GM23338 (cell line): Measurements from ENCODE around the gene STX5. TPM values are rescaled to one million over a fixed set of nuclear protein-coding genes. Genes with fewer than 3 reads are reported as not detected.

Source experiments
- ATAC-seq: fragments of 200-7000 bp; cut with Tn5 transposase; 3 replicates; pipeline ENCODE4 v1.9.1; 2020
- DNase-seq: peaks from one replicate; pipeline ENCODE4 v3.0.0-alpha.2; 2015; ENCODE audit warnings: low spot score
- H2AFZ ChIP-seq: fragments of 200-600 bp; sonication (generic); 2 replicates; pipeline ENCODE4 v1.8.0; 2016; ENCODE audit warnings: antibody characterized with exemption, mild to moderate bottlenecking, moderate library complexity
- H3F3A ChIP-seq: fragments of 200-600 bp; sonication (generic); replicated peaks from 2 replicates; pipeline ENCODE4 v1.8.0; 2017; ENCODE audit warnings: antibody characterized with exemption, mixed run types, low read depth
- H3K27ac ChIP-seq: fragments of 200-600 bp; sonication (generic); 2 replicates; pipeline ENCODE4 v1.6.1; 2016; ENCODE audit warnings: low read depth
- H3K27me3 ChIP-seq: fragments of 200-600 bp; sonication (generic); 2 replicates; pipeline ENCODE4 v1.8.0; 2016; ENCODE audit warnings: mild to moderate bottlenecking, mixed run types, moderate library complexity; ENCODE audit not compliant: insufficient read depth
- H3K36me3 ChIP-seq: fragments of 200-600 bp; sonication (generic); 2 replicates; pipeline ENCODE4 v1.8.0; 2016; ENCODE audit warnings: mild to moderate bottlenecking; ENCODE audit not compliant: insufficient read depth
- H3K4me1 ChIP-seq: fragments of 200-600 bp; sonication (generic); 2 replicates; pipeline ENCODE4 v1.8.0; 2016; ENCODE audit warnings: mild to moderate bottlenecking, moderate library complexity; ENCODE audit not compliant: insufficient read depth
- H3K4me2 ChIP-seq: fragments of 200-600 bp; sonication (generic); 2 replicates; pipeline ENCODE4 v1.7.1; 2017; ENCODE audit warnings: mixed run types
- H3K4me3 ChIP-seq: fragments of 200-600 bp; sonication (generic); 2 replicates; pipeline ENCODE4 v1.6.1; 2016; ENCODE audit warnings: mixed run types
- H3K79me2 ChIP-seq: fragments of 200-600 bp; sonication (generic); replicated peaks from 2 replicates; pipeline ENCODE4 v1.8.0; 2017; ENCODE audit warnings: mild to moderate bottlenecking; ENCODE audit not compliant: insufficient read depth
- H3K9me2 ChIP-seq: fragments of 200-600 bp; sonication (generic); 2 replicates; pipeline ENCODE4 v1.8.0; 2017; ENCODE audit not compliant: insufficient read depth
- H4K20me1 ChIP-seq: fragments of 200-600 bp; sonication (generic); replicated peaks from 2 replicates; pipeline ENCODE4 v1.8.0; 2017; ENCODE audit warnings: mild to moderate bottlenecking; ENCODE audit not compliant: insufficient read depth
- H3K27ac Mint-ChIP-seq: 2 replicates; pipeline ENCODE4 v1.8.0; 2020; ENCODE audit warnings: inconsistent platforms, mild to moderate bottlenecking, moderate library complexity, mixed read lengths
- H3K27me3 Mint-ChIP-seq: 3 replicates; pipeline ENCODE4 v1.8.0; 2022; ENCODE audit warnings: low read depth, mild to moderate bottlenecking, moderate library complexity, mixed read lengths, inconsistent platforms; ENCODE audit not compliant: insufficient read depth, poor library complexity
- H3K36me3 Mint-ChIP-seq: 3 replicates; pipeline ENCODE4 v1.8.0; 2021; ENCODE audit warnings: low read depth, mild to moderate bottlenecking, inconsistent platforms, moderate library complexity, mixed read lengths
- H3K4me1 Mint-ChIP-seq: 3 replicates; pipeline ENCODE4 v1.8.0; 2020; ENCODE audit warnings: mild to moderate bottlenecking, inconsistent platforms, mixed read lengths
- H3K4me3 Mint-ChIP-seq: 3 replicates; pipeline ENCODE4 v1.8.0; 2021; ENCODE audit warnings: moderate library complexity, mild to moderate bottlenecking, inconsistent platforms, mixed read lengths
- H3K9me3 Mint-ChIP-seq: 3 replicates; pipeline ENCODE4 v1.8.0; 2020; ENCODE audit warnings: moderate library complexity, mild to moderate bottlenecking, inconsistent platforms, mixed read lengths
- CREB1 ChIP-seq: fragments of 250-450 bp; sonication (Bioruptor Pico); IDR thresholded peaks from 2 replicates; pipeline ENCODE4 v1.5.0; 2020; ENCODE audit warnings: low read depth, mild to moderate bottlenecking, moderate library complexity
- CTCF ChIP-seq, 2 experiments: fragments of 200-600 bp in 1 of 2; sonication (generic) in 1 of 2; conservative IDR thresholded peaks; 2 replicates each; pipeline versions ENCODE4 v1.5.1 to v1.6.1; 2016 to 2017; ENCODE audit warnings: antibody characterized with exemption in 2 of 2, low read depth in 2 of 2, mild to moderate bottlenecking in 2 of 2, moderate library complexity in 1 of 2
- ETS1 ChIP-seq: IDR thresholded peaks from 2 replicates; pipeline ENCODE4 v1.6.1; 2016; ENCODE audit warnings: antibody characterized with exemption
- EZH2 ChIP-seq: fragments of 200-600 bp; sonication (generic); IDR thresholded peaks from one replicate; pipeline ENCODE4 v1.8.0; 2017; ENCODE audit warnings: antibody characterized with exemption, mild to moderate bottlenecking, low read depth; ENCODE audit not compliant: unreplicated experiment
- EZH2phosphoT487 ChIP-seq: fragments of 200-600 bp; sonication (generic); IDR thresholded peaks from one replicate; pipeline ENCODE4 v1.8.1; 2018; ENCODE audit warnings: antibody characterized with exemption; ENCODE audit not compliant: unreplicated experiment
- JUNB ChIP-seq: IDR thresholded peaks from one replicate; pipeline ENCODE4 v1.6.1; 2016; ENCODE audit warnings: antibody characterized with exemption; ENCODE audit not compliant: unreplicated experiment
- NANOG ChIP-seq: IDR thresholded peaks from 2 replicates; pipeline ENCODE4 v1.6.1; 2016; ENCODE audit warnings: antibody characterized with exemption, borderline replicate concordance
- POLR2AphosphoS5 ChIP-seq: IDR thresholded peaks from 2 replicates; pipeline ENCODE4 v1.6.1; 2016; ENCODE audit warnings: antibody characterized with exemption, low read depth
- REST ChIP-seq: IDR thresholded peaks from one replicate; pipeline ENCODE4 v1.6.1; 2018; ENCODE audit warnings: antibody characterized with exemption; ENCODE audit not compliant: unreplicated experiment
- STAT1 ChIP-seq: IDR thresholded peaks from one replicate; pipeline ENCODE4 v1.6.1; 2016; ENCODE audit warnings: antibody characterized with exemption; ENCODE audit not compliant: unreplicated experiment
- ZNF114 ChIP-seq: fragments of 250-450 bp; sonication (Bioruptor Pico); IDR thresholded peaks from 2 replicates; pipeline ENCODE4 v1.5.0; 2020; ENCODE audit warnings: mild to moderate bottlenecking, moderate library complexity
- ZNF331 ChIP-seq: fragments of 250-450 bp; sonication (Bioruptor Pico); IDR thresholded peaks from 2 replicates; pipeline ENCODE4 v1.5.0; 2020; ENCODE audit warnings: low read depth, mild to moderate bottlenecking, moderate library complexity
- polyA plus RNA-seq: library from polyadenylated mRNA; unstranded; fragments of >200 nt; fragmentation: Nextera tagmentation; extraction: Ambion mirVana; gene quantifications from 2 replicates; pipeline ENCODE4 v1.2.1, GENCODE V29; 2016
- total RNA-seq: library from RNA; depleted of rRNA; stranded (reverse); fragments of >200 nt; shearing (Covaris generic); gene quantifications from 2 replicates; pipeline ENCODE4 v1.2.3, GENCODE V29; 2014
- TF ChIP-seq, protein P1 (sequence below): fragments of 250-450 bp; sonication (Bioruptor Pico); IDR thresholded peaks from 2 replicates; pipeline ENCODE4 v1.5.0; 2020; ENCODE audit warnings: mild to moderate bottlenecking, moderate library complexity

STX5 gene
- total and polyA plus RNA-seq, 2 experiments from 2014 or later = 7.7 to 22.2 TPM

- H4K20me1 ChIP-seq = no peaks in the 10 kb centered on the region
- 0 out of 2 replicates have a peak, but pooled peaks cover 4% of the 10 kb centered on the region for H3F3A ChIP-seq
- Mint-ChIP-seq H3K36me3 (no peaks in the 10 kb centered on the region), H3K4me3 (no peak overlapping the region), H3K9me3 (no peaks in the 10 kb centered on the region), H3K27me3 (peaks cover 3% of the 10 kb centered on the region), H3K4me1 (peaks cover 2% of the 10 kb centered on the region), H3K27ac (no peak overlapping the region)
- TF ChIP-seq ZNF331 = no peak
- TF ChIP-seq STAT1 = no peak
- TF ChIP-seq POLR2AphosphoS5 = no peak
- no peak for TF ChIP-seq ZNF114 (CRISPR knock-in tag)
- no peak for TF ChIP-seq EZH2phosphoT487
- no peak for TF ChIP-seq JUNB
- TF ChIP-seq REST = no peak
- no peak for TF ChIP-seq ETS1
- TF ChIP-seq CTCF (conservative IDR thresholded peaks at IDR 0.05; ENCODE audit: low read depth in 2 of 2) = no peak
- TF ChIP-seq, protein P1, sequence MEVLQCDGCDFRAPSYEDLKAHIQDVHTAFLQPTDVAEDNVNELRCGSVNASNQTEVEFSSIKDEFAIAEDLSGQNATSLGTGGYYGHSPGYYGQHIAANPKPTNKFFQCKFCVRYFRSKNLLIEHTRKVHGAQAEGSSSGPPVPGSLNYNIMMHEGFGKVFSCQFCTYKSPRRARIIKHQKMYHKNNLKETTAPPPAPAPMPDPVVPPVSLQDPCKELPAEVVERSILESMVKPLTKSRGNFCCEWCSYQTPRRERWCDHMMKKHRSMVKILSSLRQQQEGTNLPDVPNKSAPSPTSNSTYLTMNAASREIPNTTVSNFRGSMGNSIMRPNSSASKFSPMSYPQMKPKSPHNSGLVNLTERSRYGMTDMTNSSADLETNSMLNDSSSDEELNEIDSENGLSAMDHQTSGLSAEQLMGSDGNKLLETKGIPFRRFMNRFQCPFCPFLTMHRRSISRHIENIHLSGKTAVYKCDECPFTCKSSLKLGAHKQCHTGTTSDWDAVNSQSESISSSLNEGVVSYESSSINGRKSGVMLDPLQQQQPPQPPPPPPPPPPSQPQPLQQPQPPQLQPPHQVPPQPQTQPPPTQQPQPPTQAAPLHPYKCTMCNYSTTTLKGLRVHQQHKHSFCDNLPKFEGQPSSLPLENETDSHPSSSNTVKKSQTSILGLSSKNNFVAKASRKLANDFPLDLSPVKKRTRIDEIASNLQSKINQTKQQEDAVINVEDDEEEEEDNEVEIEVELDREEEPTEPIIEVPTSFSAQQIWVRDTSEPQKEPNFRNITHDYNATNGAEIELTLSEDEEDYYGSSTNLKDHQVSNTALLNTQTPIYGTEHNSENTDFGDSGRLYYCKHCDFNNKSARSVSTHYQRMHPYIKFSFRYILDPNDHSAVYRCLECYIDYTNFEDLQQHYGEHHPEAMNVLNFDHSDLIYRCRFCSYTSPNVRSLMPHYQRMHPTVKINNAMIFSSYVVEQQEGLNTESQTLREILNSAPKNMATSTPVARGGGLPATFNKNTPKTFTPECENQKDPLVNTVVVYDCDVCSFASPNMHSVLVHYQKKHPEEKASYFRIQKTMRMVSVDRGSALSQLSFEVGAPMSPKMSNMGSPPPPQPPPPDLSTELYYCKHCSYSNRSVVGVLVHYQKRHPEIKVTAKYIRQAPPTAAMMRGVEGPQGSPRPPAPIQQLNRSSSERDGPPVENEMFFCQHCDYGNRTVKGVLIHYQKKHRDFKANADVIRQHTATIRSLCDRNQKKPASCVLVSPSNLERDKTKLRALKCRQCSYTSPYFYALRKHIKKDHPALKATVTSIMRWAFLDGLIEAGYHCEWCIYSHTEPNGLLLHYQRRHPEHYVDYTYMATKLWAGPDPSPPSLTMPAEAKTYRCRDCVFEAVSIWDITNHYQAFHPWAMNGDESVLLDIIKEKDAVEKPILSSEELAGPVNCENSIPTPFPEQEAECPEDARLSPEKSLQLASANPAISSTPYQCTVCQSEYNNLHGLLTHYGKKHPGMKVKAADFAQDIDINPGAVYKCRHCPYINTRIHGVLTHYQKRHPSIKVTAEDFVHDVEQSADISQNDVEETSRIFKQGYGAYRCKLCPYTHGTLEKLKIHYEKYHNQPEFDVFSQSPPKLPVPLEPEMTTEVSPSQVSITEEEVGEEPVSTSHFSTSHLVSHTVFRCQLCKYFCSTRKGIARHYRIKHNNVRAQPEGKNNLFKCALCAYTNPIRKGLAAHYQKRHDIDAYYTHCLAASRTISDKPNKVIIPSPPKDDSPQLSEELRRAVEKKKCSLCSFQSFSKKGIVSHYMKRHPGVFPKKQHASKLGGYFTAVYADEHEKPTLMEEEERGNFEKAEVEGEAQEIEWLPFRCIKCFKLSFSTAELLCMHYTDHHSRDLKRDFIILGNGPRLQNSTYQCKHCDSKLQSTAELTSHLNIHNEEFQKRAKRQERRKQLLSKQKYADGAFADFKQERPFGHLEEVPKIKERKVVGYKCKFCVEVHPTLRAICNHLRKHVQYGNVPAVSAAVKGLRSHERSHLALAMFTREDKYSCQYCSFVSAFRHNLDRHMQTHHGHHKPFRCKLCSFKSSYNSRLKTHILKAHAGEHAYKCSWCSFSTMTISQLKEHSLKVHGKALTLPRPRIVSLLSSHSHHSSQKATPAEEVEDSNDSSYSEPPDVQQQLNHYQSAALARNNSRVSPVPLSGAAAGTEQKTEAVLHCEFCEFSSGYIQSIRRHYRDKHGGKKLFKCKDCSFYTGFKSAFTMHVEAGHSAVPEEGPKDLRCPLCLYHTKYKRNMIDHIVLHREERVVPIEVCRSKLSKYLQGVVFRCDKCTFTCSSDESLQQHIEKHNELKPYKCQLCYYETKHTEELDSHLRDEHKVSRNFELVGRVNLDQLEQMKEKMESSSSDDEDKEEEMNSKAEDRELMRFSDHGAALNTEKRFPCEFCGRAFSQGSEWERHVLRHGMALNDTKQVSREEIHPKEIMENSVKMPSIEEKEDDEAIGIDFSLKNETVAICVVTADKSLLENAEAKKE = no peak
- no peak for TF ChIP-seq CREB1 (CRISPR knock-in tag)
- no peak for TF ChIP-seq EZH2
- no peak for TF ChIP-seq NANOG
- ATAC-seq (no peak), DNase-seq (no peak)
- H3K36me3 ChIP-seq = no peaks in the 10 kb centered on the region
- H3K4me1 ChIP-seq = 0 out of 2 replicates have a peak, but pooled peaks cover 2% of the 10 kb centered on the region
- no peak overlapping the region for H2AFZ ChIP-seq
- no peak overlapping the region for H3K4me3 ChIP-seq
- no peaks in the 10 kb centered on the region for H3K79me2 ChIP-seq
- no peak overlapping the region for H3K27ac ChIP-seq
- no peak overlapping the region for H3K4me2 ChIP-seq
- H3K27me3 ChIP-seq = no peaks in the 10 kb centered on the region
- no peaks in the 10 kb centered on the region for H3K9me2 ChIP-seq
Observed at GRCh38 chr11:62811659-62812058, 20.2 kb downstream of the STX5 start.
